HG02884 (cell line): ENCODE results near the gene ALG5.

Experiments used
- ATAC-seq: cut with Tn5 transposase; IDR thresholded peaks from one replicate; pipeline ENCODE4 v1.9.1; 2021; ENCODE audit warnings: mild to moderate bottlenecking, moderate library complexity; ENCODE audit not compliant: unreplicated experiment

The ALG5 gene

GRCh38 chr13:36979361-36980050 lies 19.6 kb downstream of the ALG5 start:
- ATAC-seq, result no peak

- no peak for ATAC-seq
These were observed 24.0 kb downstream of the ALG5 start for GRCh38 chr13:36975172-36975571.

- peak; percentile 87 for ATAC-seq
These were observed 25.4 kb downstream of the ALG5 start for GRCh38 chr13:36973621-36974295.

GRCh38 chr13:36973009-36973408 lies 26.1 kb downstream of the ALG5 start:
- ATAC-seq, result no peak

GRCh38 chr13:36966404-36966803 lies 32.7 kb downstream of the ALG5 start:
- no peak for ATAC-seq

GRCh38 chr13:36965767-36966166 lies 33.4 kb downstream of the ALG5 start:
- no peak for ATAC-seq

- ATAC-seq, result no peak
These were observed 39.6 kb downstream of the ALG5 start for GRCh38 chr13:36959456-36960116.

GRCh38 chr13:36954542-36954941 lies 44.6 kb downstream of the ALG5 start:
- no peak for ATAC-seq

- no peak for ATAC-seq
These were observed 48.2 kb downstream of the ALG5 start for GRCh38 chr13:36950920-36951319.

GRCh38 chr13:36950330-36950729 lies 48.8 kb downstream of the ALG5 start:
- ATAC-seq, result no peak

- no peak for ATAC-seq
These were observed 54.1 kb downstream of the ALG5 start for GRCh38 chr13:36945078-36945477.

- ATAC-seq, result no peak
These were observed 73.5 kb downstream of the ALG5 start for GRCh38 chr13:36925603-36926002.

GRCh38 chr13:36924001-36924400 lies 75.1 kb downstream of the ALG5 start:
- no peak for ATAC-seq

- no peak for ATAC-seq
These were observed 77.4 kb downstream of the ALG5 start for GRCh38 chr13:36921631-36922301.

- ATAC-seq, result no peak
These were observed 78.4 kb downstream of the ALG5 start for GRCh38 chr13:36920616-36921185.

GRCh38 chr13:36919833-36920615 lies 79.1 kb downstream of the ALG5 start, which contains the start of gene SMAD9:
TSS of gene SMAD9 (minus strand) at chr13:36920238. CDS start at chr13:36879689, 40,549 bp downstream.
- peak; percentile 61 for ATAC-seq

GRCh38 chr13:36919171-36919832 lies 79.8 kb downstream of the ALG5 start:
- ATAC-seq, result peak; percentile 21

GRCh38 chr13:36918246-36919131 lies 80.7 kb downstream of the ALG5 start:
- ATAC-seq, result no peak

GRCh38 chr13:36917311-36917710 lies 81.8 kb downstream of the ALG5 start:
- no peak for ATAC-seq
